IPS-18c (cell line): ENCODE results near the gene GPT2.

Experiments used
- H3K4me3 ChIP-seq: 2 replicates; pipeline ENCODE4 v1.7.0; 2013; ENCODE audit warnings: low read depth, mild to moderate bottlenecking, low read length, moderate library complexity; ENCODE audit not compliant: insufficient read depth
- H3K9me3 ChIP-seq: one replicate; pipeline ENCODE4 v1.6.1; 2013; ENCODE audit warnings: mild to moderate bottlenecking, low read length, moderate library complexity; ENCODE audit not compliant: control insufficient read depth, insufficient read depth

GPT2 gene

GRCh38 chr16:46908540-46909372 lies 24.6 kb downstream of the GPT2 start:
- H3K4me3 ChIP-seq = no peak overlapping the region
- H3K9me3 ChIP-seq = peaks cover 2% of the 10 kb centered on the region

GRCh38 chr16:46911038-46911437 lies 26.9 kb downstream of the GPT2 start:
- H3K4me3 ChIP-seq = no peak overlapping the region

GRCh38 chr16:46911650-46912049 lies 27.5 kb downstream of the GPT2 start:
- no peak overlapping the region for H3K4me3 ChIP-seq
- H3K9me3 ChIP-seq = no peaks in the 10 kb centered on the region

More at GRCh38 chr16:46911038-46911437, 26.9 kb downstream of the GPT2 start:
- no peaks in the 10 kb centered on the region for H3K9me3 ChIP-seq

- no peak overlapping the region for H3K4me3 ChIP-seq
- H3K9me3 ChIP-seq = no peaks in the 10 kb centered on the region
Observed at GRCh38 chr16:46914556-46915201, 30.5 kb downstream of the GPT2 start.

GRCh38 chr16:46915483-46916025 lies 31.4 kb downstream of the GPT2 start:
- H3K4me3 ChIP-seq = no peak overlapping the region; the same call in 1 of the 2 replicates
- no peaks in the 10 kb centered on the region for H3K9me3 ChIP-seq

GRCh38 chr16:46916980-46917379 lies 32.8 kb downstream of the GPT2 start:
- Histone ChIP-seq H3K4me3 (no peak overlapping the region), H3K9me3 (no peaks in the 10 kb centered on the region)

GRCh38 chr16:46918400-46918799 lies 34.2 kb downstream of the GPT2 start:
- Histone ChIP-seq H3K4me3 (no peak overlapping the region), H3K9me3 (no peaks in the 10 kb centered on the region)

GRCh38 chr16:46918905-46919792 lies 35.0 kb downstream of the GPT2 start:
- H3K9me3 ChIP-seq = no peaks in the 10 kb centered on the region
- H3K4me3 ChIP-seq = no peak overlapping the region

GRCh38 chr16:46920402-46921068 lies 36.4 kb downstream of the GPT2 start:
- Histone ChIP-seq H3K9me3 (no peaks in the 10 kb centered on the region), H3K4me3 (no peak overlapping the region)

GRCh38 chr16:46922239-46922638 lies 38.1 kb downstream of the GPT2 start:
- Histone ChIP-seq H3K4me3 (no peak overlapping the region), H3K9me3 (no peaks in the 10 kb centered on the region)

GRCh38 chr16:46923513-46924295 lies 39.5 kb downstream of the GPT2 start:
- no peak overlapping the region for H3K4me3 ChIP-seq
- no peaks in the 10 kb centered on the region for H3K9me3 ChIP-seq

- no peak overlapping the region for H3K4me3 ChIP-seq
- H3K9me3 ChIP-seq = no peaks in the 10 kb centered on the region
Observed at GRCh38 chr16:46924402-46924801, 40.2 kb downstream of the GPT2 start.

GRCh38 chr16:46926470-46927225 lies 42.5 kb downstream of the GPT2 start:
- H3K9me3 ChIP-seq = no peaks in the 10 kb centered on the region
- no peak overlapping the region for H3K4me3 ChIP-seq

GRCh38 chr16:46927273-46927672 lies 43.1 kb downstream of the GPT2 start:
- peaks cover 2% of the 10 kb centered on the region for H3K9me3 ChIP-seq
- H3K4me3 ChIP-seq = no peak overlapping the region

- Histone ChIP-seq H3K9me3 (peaks cover 2% of the 10 kb centered on the region), H3K4me3 (no peak overlapping the region)
Observed at GRCh38 chr16:46928811-46929210, 44.6 kb downstream of the GPT2 start.
